Glutamatergic neuron (in vitro differentiated cells): ENCODE data around the gene EGLN1. TPM values are rescaled to one million over a fixed set of nuclear protein-coding genes. Genes with fewer than 3 reads are reported as not detected.

Source experiments
- DNase-seq: peaks from one replicate; pipeline ENCODE4 v3.0.0; 2022
- H3K27ac Mint-ChIP-seq: one replicate; pipeline ENCODE4 v1.8.0; 2020; ENCODE audit warnings: mild to moderate bottlenecking, mixed read lengths, inconsistent platforms; ENCODE audit not compliant: unreplicated experiment
- H3K27me3 Mint-ChIP-seq: one replicate; pipeline ENCODE4 v1.8.0; 2020; ENCODE audit warnings: mild to moderate bottlenecking, moderate library complexity, mixed read lengths, inconsistent platforms; ENCODE audit not compliant: unreplicated experiment
- H3K36me3 Mint-ChIP-seq: one replicate; pipeline ENCODE4 v1.8.0; 2020; ENCODE audit warnings: mild to moderate bottlenecking, mixed read lengths, inconsistent platforms; ENCODE audit not compliant: unreplicated experiment
- H3K4me1 Mint-ChIP-seq: one replicate; pipeline ENCODE4 v1.8.0; 2020; ENCODE audit warnings: mild to moderate bottlenecking, low read depth, mixed read lengths, inconsistent platforms; ENCODE audit not compliant: unreplicated experiment
- H3K4me3 Mint-ChIP-seq: one replicate; pipeline ENCODE4 v1.8.0; 2020; ENCODE audit warnings: mild to moderate bottlenecking, mixed read lengths, inconsistent platforms; ENCODE audit not compliant: unreplicated experiment
- H3K9me3 Mint-ChIP-seq: one replicate; pipeline ENCODE4 v1.8.0; 2020; ENCODE audit warnings: mild to moderate bottlenecking, moderate library complexity, mixed read lengths, inconsistent platforms; ENCODE audit not compliant: unreplicated experiment
- CTCF ChIP-seq: fragments of 200-600 bp; sonication (generic); IDR thresholded peaks from one replicate; pipeline ENCODE4 v1.5.0; 2021; ENCODE audit not compliant: partially characterized antibody, unreplicated experiment
- total RNA-seq: library from RNA; stranded (reverse); fragmentation: NEBNext Ultra II Directional; extraction: Animal tissue kit (Norgen Biotek cat#: 25700); gene quantifications from one replicate; pipeline ENCODE4 v1.2.1, GENCODE V29; 2021; ENCODE audit not compliant: unreplicated experiment

Gene EGLN1
- total RNA-seq, 1 donor from 2014 or later = 12.3 TPM

- no peak overlapping the region for H3K4me3 Mint-ChIP-seq
- H3K36me3 Mint-ChIP-seq = no peaks in the 10 kb centered on the region
- no peaks in the 10 kb centered on the region for H3K4me1 Mint-ChIP-seq
- no peaks in the 10 kb centered on the region for H3K27me3 Mint-ChIP-seq
- no peak overlapping the region for H3K27ac Mint-ChIP-seq
- DNase-seq = no peak
- TF ChIP-seq CTCF = no peak
- no peaks in the 10 kb centered on the region for H3K9me3 Mint-ChIP-seq
Observed at GRCh38 chr1:231384696-231385415, 37.2 kb downstream of the EGLN1 start.

- Mint-ChIP-seq H3K9me3 (no peaks in the 10 kb centered on the region), H3K36me3 (no peaks in the 10 kb centered on the region), H3K4me3 (no peak overlapping the region), H3K4me1 (no peaks in the 10 kb centered on the region), H3K27me3 (no peaks in the 10 kb centered on the region), H3K27ac (no peak overlapping the region)
- no peak for TF ChIP-seq CTCF
- DNase-seq = no peak
Observed at GRCh38 chr1:231383159-231383860, 38.8 kb downstream of the EGLN1 start.

- no peaks in the 10 kb centered on the region for H3K4me1 Mint-ChIP-seq
- no peak for TF ChIP-seq CTCF
- no peaks in the 10 kb centered on the region for H3K36me3 Mint-ChIP-seq
- no peaks in the 10 kb centered on the region for H3K27me3 Mint-ChIP-seq
- H3K9me3 Mint-ChIP-seq = no peaks in the 10 kb centered on the region
- DNase-seq = no peak
- H3K4me3 Mint-ChIP-seq = no peak overlapping the region
- no peak overlapping the region for H3K27ac Mint-ChIP-seq
Observed at GRCh38 chr1:231382426-231382825, 39.7 kb downstream of the EGLN1 start.

GRCh38 chr1:231381729-231382128, 40.4 kb downstream of the EGLN1 start:
- DNase-seq = no peak
- no peaks in the 10 kb centered on the region for H3K4me1 Mint-ChIP-seq
- H3K9me3 Mint-ChIP-seq = no peaks in the 10 kb centered on the region
- no peak overlapping the region for H3K27ac Mint-ChIP-seq
- no peak for TF ChIP-seq CTCF
- H3K4me3 Mint-ChIP-seq = no peak overlapping the region
- no peaks in the 10 kb centered on the region for H3K36me3 Mint-ChIP-seq
- H3K27me3 Mint-ChIP-seq = no peaks in the 10 kb centered on the region
